GM21786 (cell line): ENCODE results near the gene CAMSAP2.
"Not testable (repeated sequence)": the region's sequence is repeated elsewhere in the genome, so short reads cannot be mapped to it uniquely, and the experiment has no call there.

ENCODE experiments used
- ATAC-seq: cut with Tn5 transposase; IDR thresholded peaks from one replicate; pipeline ENCODE4 v1.9.1; 2021; ENCODE audit not compliant: unreplicated experiment

The CAMSAP2 gene

GRCh38 chr1:200779326-200779725 is 40.6 kb downstream of the CAMSAP2 start:
- ATAC-seq, result no peak

- ATAC-seq, result peak; percentile 55
Observed at GRCh38 chr1:200780545-200781369, 42.1 kb downstream of the CAMSAP2 start.

- no peak for ATAC-seq
Observed at GRCh38 chr1:200783926-200784325, 45.2 kb downstream of the CAMSAP2 start.

GRCh38 chr1:200784576-200784975 is 45.9 kb downstream of the CAMSAP2 start:
- ATAC-seq, result no peak

- no peak for ATAC-seq
Observed at GRCh38 chr1:200786788-200787187, 48.1 kb downstream of the CAMSAP2 start.

GRCh38 chr1:200787896-200788387 is 49.2 kb downstream of the CAMSAP2 start:
- no peak for ATAC-seq

GRCh38 chr1:200791012-200791411 is 52.3 kb downstream of the CAMSAP2 start:
- ATAC-seq, result not testable (repeated sequence)

- ATAC-seq, result no peak
Observed at GRCh38 chr1:200793677-200794076, 55.0 kb downstream of the CAMSAP2 start.

GRCh38 chr1:200794506-200795065 is 55.9 kb downstream of the CAMSAP2 start:
- no peak for ATAC-seq

GRCh38 chr1:200795156-200795555 is 56.5 kb downstream of the CAMSAP2 start:
- no peak for ATAC-seq

GRCh38 chr1:200802042-200802441 is 63.3 kb downstream of the CAMSAP2 start:
- no peak for ATAC-seq

GRCh38 chr1:200802865-200803512 is 64.3 kb downstream of the CAMSAP2 start:
- ATAC-seq, result peak; percentile 66

GRCh38 chr1:200805719-200806118 is 67.0 kb downstream of the CAMSAP2 start:
- ATAC-seq, result no peak

GRCh38 chr1:200808846-200809245 is 70.2 kb downstream of the CAMSAP2 start:
- no peak for ATAC-seq

GRCh38 chr1:200811704-200812103 is 73.0 kb downstream of the CAMSAP2 start:
- ATAC-seq, result no peak

GRCh38 chr1:200816624-200817224 is 78.0 kb downstream of the CAMSAP2 start:
- not testable (repeated sequence) for ATAC-seq

GRCh38 chr1:200818248-200818647 is 79.6 kb downstream of the CAMSAP2 start:
- ATAC-seq, result no peak

- no peak for ATAC-seq
Observed at GRCh38 chr1:200819726-200820125, 81.0 kb downstream of the CAMSAP2 start.

GRCh38 chr1:200831091-200831490 is 92.4 kb downstream of the CAMSAP2 start:
- no peak for ATAC-seq

GRCh38 chr1:200834383-200834782 is 95.7 kb downstream of the CAMSAP2 start:
- ATAC-seq, result no peak

GRCh38 chr1:200836213-200836612 is 97.5 kb downstream of the CAMSAP2 start:
- ATAC-seq, result no peak
